Sigmoid colon (tissue), 4 donors: ENCODE measurements around the gene ABHD6.

Experiments used
- EP300 ChIP-seq, 4 donors: sonication (generic); formaldehyde crosslinking; IDR thresholded peaks; one replicate each; pipeline ENCODE4 v1.6.1; 2017; ENCODE audit warnings: antibody characterized with exemption in 4 of 4
- POLR2A ChIP-seq, 2 donors: fragments of 450-650 bp; IDR thresholded peaks; one replicate each; pipeline ENCODE4 v1.6.1; 2016; ENCODE audit warnings: antibody characterized with exemption in 2 of 2, mild to moderate bottlenecking in 2 of 2, moderate library complexity in 2 of 2
- TF ChIP-seq, protein P1 (sequence below), 4 experiments: fragments of 450-650 bp in 3 of 4; fragments of 200-600 bp in 1 of 4; IDR thresholded peaks; one replicate each; pipeline ENCODE4 v1.5.1; 2016 to 2019; ENCODE audit warnings: antibody characterized with exemption in 4 of 4, mild to moderate bottlenecking in 3 of 4, moderate library complexity in 2 of 4

DNA sequence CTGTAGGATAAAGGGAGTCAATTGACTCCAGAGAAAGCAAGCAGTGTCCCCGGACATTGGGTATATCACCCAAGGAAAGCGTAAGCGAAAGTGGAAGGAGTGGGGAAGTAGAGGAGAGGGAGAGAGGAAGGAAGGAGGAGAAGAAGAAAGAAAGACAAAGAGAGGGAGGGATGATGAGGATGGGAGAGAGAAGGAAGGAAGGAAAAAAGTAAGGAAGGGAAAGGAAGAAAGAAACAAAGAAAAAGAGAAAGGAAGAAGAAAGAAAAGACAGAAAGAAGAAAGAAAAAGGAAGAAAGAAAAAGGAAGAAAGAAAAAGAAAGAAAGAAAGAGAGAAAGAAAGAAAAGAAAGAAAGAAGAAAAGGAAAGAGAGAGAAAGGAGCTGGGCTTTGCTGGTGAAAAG lies 27.7 kb upstream of the ABHD6 start:
- TF ChIP-seq, protein P1, sequence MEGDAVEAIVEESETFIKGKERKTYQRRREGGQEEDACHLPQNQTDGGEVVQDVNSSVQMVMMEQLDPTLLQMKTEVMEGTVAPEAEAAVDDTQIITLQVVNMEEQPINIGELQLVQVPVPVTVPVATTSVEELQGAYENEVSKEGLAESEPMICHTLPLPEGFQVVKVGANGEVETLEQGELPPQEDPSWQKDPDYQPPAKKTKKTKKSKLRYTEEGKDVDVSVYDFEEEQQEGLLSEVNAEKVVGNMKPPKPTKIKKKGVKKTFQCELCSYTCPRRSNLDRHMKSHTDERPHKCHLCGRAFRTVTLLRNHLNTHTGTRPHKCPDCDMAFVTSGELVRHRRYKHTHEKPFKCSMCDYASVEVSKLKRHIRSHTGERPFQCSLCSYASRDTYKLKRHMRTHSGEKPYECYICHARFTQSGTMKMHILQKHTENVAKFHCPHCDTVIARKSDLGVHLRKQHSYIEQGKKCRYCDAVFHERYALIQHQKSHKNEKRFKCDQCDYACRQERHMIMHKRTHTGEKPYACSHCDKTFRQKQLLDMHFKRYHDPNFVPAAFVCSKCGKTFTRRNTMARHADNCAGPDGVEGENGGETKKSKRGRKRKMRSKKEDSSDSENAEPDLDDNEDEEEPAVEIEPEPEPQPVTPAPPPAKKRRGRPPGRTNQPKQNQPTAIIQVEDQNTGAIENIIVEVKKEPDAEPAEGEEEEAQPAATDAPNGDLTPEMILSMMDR (IDR thresholded peaks at IDR 0.05) = no peak
- TF ChIP-seq POLR2A (IDR thresholded peaks at IDR 0.05) (no peak), EP300 (IDR thresholded peaks at IDR 0.05) (no peak)
